GM12878 (cell line): ENCODE data around the gene SMARCC2. TPM values are rescaled to one million over a fixed set of nuclear protein-coding genes. Genes with fewer than 3 reads are reported as not detected.

Experiments used
- ATAC-seq: fragments of 200-7000 bp; cut with Tn5 transposase; 3 replicates; pipeline ENCODE4 v1.9.1; 2020; ENCODE audit warnings: mild to moderate bottlenecking, moderate library complexity
- BruUV-seq: library from RNA; stranded (reverse); fragments of 400-500 nt; replicated peaks from 2 replicates; lab custom pipeline; 2021; lab: Mats Ljungman, UMichigan
- CTCF ChIA-PET: fragments of 300-600 bp; sonication (Branson Sonifier 250); formaldehyde crosslinking; extraction: SDS; loops from one replicate; lab custom pipeline; 2021; ENCODE audit warnings: inconsistent platforms; lab: Yijun Ruan, JAX
- POLR2A ChIA-PET: fragments of 350-600 bp; formaldehyde crosslinking; extraction: SDS; loops from one replicate; lab custom pipeline; 2021; ENCODE audit warnings: inconsistent platforms; lab: Charles Lee
- RAD21 ChIA-PET: fragments of 300-600 bp; sonication (Branson Sonifier 250); formaldehyde crosslinking; loops from one replicate; lab custom pipeline; 2023; ENCODE audit warnings: antibody characterized with exemption; ENCODE audit not compliant: unreplicated experiment; lab: Charles Lee
- SMC1A ChIA-PET: fragments of 300-600 bp; sonication (Branson Sonifier 250); formaldehyde crosslinking; loops from one replicate; lab custom pipeline; 2023; ENCODE audit not compliant: unreplicated experiment, uncharacterized antibody; lab: Charles Lee
- DNase-seq: peaks from one replicate; pipeline ENCODE4 v3.0.0-alpha.2; 2011; ENCODE audit warnings: low read depth, low spot score
- FAIRE-seq: peaks from 3 replicates; lab custom pipeline; 2011; peaks lifted over from hg19 to GRCh38; lab: Jason Lieb, UNC
- H2AFZ ChIP-seq: 2 replicates; pipeline ENCODE4 v1.6.0; 2011; ENCODE audit warnings: low read depth, low read length, control low read depth; ENCODE audit not compliant: control insufficient read depth
- H3K27ac ChIP-seq: 2 replicates; pipeline ENCODE4 v1.5.1; 2011; ENCODE audit warnings: control low read depth; ENCODE audit not compliant: control insufficient read depth, insufficient read depth
- H3K27me3 ChIP-seq, 2 experiments: replicated peaks in 1 of 2; 2 replicates each; pipeline versions ENCODE4 v1.6.0 to v1.6.1; 2011; ENCODE audit warnings: low read length in 1 of 2; ENCODE audit not compliant: control insufficient read depth in 2 of 2, insufficient read depth in 2 of 2
- H3K36me3 ChIP-seq, 2 experiments: 2 replicates each; pipeline ENCODE4 v1.5.1; 2011; ENCODE audit warnings: low read length in 1 of 2; ENCODE audit not compliant: control insufficient read depth in 2 of 2, insufficient read depth in 2 of 2
- H3K4me1 ChIP-seq: 2 replicates; pipeline ENCODE4 v1.6.1; 2011; ENCODE audit warnings: mild to moderate bottlenecking, low read length, moderate library complexity, mixed read lengths; ENCODE audit not compliant: control insufficient read depth, insufficient read depth
- H3K4me2 ChIP-seq: 2 replicates; pipeline ENCODE4 v1.6.0; 2011; ENCODE audit warnings: control low read depth; ENCODE audit not compliant: control insufficient read depth, insufficient read depth
- H3K4me3 ChIP-seq: fragments of 200-600 bp; sonication (generic); 2 replicates; pipeline ENCODE4 v1.5.1; 2016
- H3K79me2 ChIP-seq: 2 replicates; pipeline ENCODE4 v1.6.0; 2011; ENCODE audit warnings: low read length; ENCODE audit not compliant: control insufficient read depth, insufficient read depth
- H3K9ac ChIP-seq: 2 replicates; pipeline ENCODE4 v1.8.0; 2011; ENCODE audit warnings: low read length, control low read depth, mixed read lengths; ENCODE audit not compliant: control insufficient read depth, insufficient read depth
- H3K9me3 ChIP-seq: replicated peaks from 3 replicates; pipeline ENCODE4 v1.5.1; 2011; ENCODE audit warnings: mild to moderate bottlenecking, low read length; ENCODE audit not compliant: control insufficient read depth, insufficient read depth
- H4K20me1 ChIP-seq: 2 replicates; pipeline ENCODE4 v1.6.0; 2011; ENCODE audit not compliant: control insufficient read depth, insufficient read depth
- ATF7 ChIP-seq: fragments of 450-650 bp; IDR thresholded peaks from 2 replicates; pipeline ENCODE4 v1.6.1; 2016; ENCODE audit warnings: low read depth, mild to moderate bottlenecking
- HDAC2 ChIP-seq: fragments of 200-600 bp; sonication (generic); IDR thresholded peaks from 2 replicates; pipeline ENCODE4 v1.6.1; 2017
- NFYA ChIP-seq: IDR thresholded peaks from 2 replicates; pipeline ENCODE4 v1.6.1; 2011; ENCODE audit warnings: low read depth, mild to moderate bottlenecking, low read length, improper control_type of control experiment, borderline replicate concordance
- SPI1 ChIP-seq: IDR thresholded peaks from 2 replicates; pipeline ENCODE4 v1.6.1; 2011; ENCODE audit warnings: low read depth, mild to moderate bottlenecking, low read length, moderate library complexity, borderline replicate concordance; ENCODE audit not compliant: insufficient read depth
- ZNF207 ChIP-seq: fragments of 450-650 bp; IDR thresholded peaks from 2 replicates; pipeline ENCODE4 v1.6.1; 2014; ENCODE audit warnings: antibody characterized with exemption, mild to moderate bottlenecking, borderline replicate concordance
- ZNF384 ChIP-seq: IDR thresholded peaks from 2 replicates; pipeline ENCODE4 v1.6.1; 2012; ENCODE audit warnings: low read depth, mild to moderate bottlenecking, low read length, improper control_type of control experiment, borderline replicate concordance
- WGBS: methylation state at CpG from one replicate; pipeline ENCODE4 v1.1.6; 2016; ENCODE audit warnings: low lambda C conversion rate; ENCODE audit not compliant: insufficient replicate concordance, insufficient coverage; ENCODE audit errors: missing lambda C conversion rate; 5-methylcytosine and 5-hydroxymethylcytosine counted together
- in situ Hi-C: fragments of 300-500 bp; cut with MboI; formaldehyde crosslinking; loops from 9 replicates; pipeline ENCODE4 v1.14.3; 2018; ENCODE audit warnings: mixed read lengths
- intact Hi-C: fragments of 100-400 bp; cut with micrococcal nuclease; formaldehyde crosslinking; loops from one replicate; pipeline ENCODE4 v1.14.2; 2022; ENCODE audit not compliant: unreplicated experiment
- polyA plus RNA-seq, 11 experiments: library from polyadenylated mRNA; depleted of rRNA in 4 of 11; unstranded in 6 of 11; stranded (reverse) in 5 of 11; fragments of >200 nt; fragmentation: Nextera tagmentation in 4 of 11; fragmentation: Illumina TruSeq in 1 of 11; extraction: Ambion mirVana in 4 of 11; extraction: Trizol in 1 of 11; gene quantifications; 1 replicate in 1 of 11; 2 replicates in 10 of 11; pipeline versions ENCODE4 v1.2.1 to v1.2.3, GENCODE V29; 2011 to 2016; ENCODE audit warnings: inconsistent platforms in 2 of 11, missing spikeins in 2 of 11, low read depth in 1 of 11
- total RNA-seq, 4 experiments: library from RNA; depleted of rRNA in 3 of 4; stranded (reverse); fragments of >200 nt in 3 of 4; fragmentation: Illumina TruSeq in 1 of 4; extraction: Trizol in 1 of 4; gene quantifications; 2 replicates each; pipeline versions ENCODE4 v1.2.1 to v1.2.3, GENCODE V29; 2013 to 2021

SMARCC2 gene
- total and polyA plus RNA-seq, 10 of the 15 experiments (the other 5 are each of a cell fraction or from before 2014, with no cell fraction given) = 13.6 to 71.2 (median 42.3) TPM

GRCh38 chr12:56220611-56221231, 31.4 kb upstream of the SMARCC2 start:
- peak overlapping the region; percentile 96 for H3K27ac ChIP-seq
- TF ChIP-seq ZNF207 (no peak), HDAC2 (no peak), ATF7 (0 out of 2 replicates have a peak, but pooled peaks have one; percentile 13), ZNF384 (peak; percentile 64), NFYA (no peak), SPI1 (0 out of 2 replicates have a peak, but pooled peaks have one; percentile 20)
- TF ChIP-seq, all 136 proteins: peak for 3
- H3K4me2 ChIP-seq = peak overlapping the region; percentile 96
- no TSS peak for BruUV-seq
- H4K20me1 ChIP-seq = no peaks in the 10 kb centered on the region
- FAIRE-seq = no peak
- in situ Hi-C loops (no loop called here), intact Hi-C loops (no loop called here)
- H2AFZ ChIP-seq = no peak overlapping the region
- ChIA-PET POLR2A (interaction anchor here (0.6 to 4.0 kb wide), 18 partner anchors 13 to 403 kb away, joined by 3 to 68 read pairs (median 6); partner anchors contain the start of genes COQ10A, DNAJC14, ESYT1 and RPL41), SMC1A (interaction anchor here (0.7 to 3.4 kb wide), 11 partner anchors 11 to 295 kb away, joined by 3 to 33 read pairs (median 9); partner anchors contain the start of genes CNPY2, SMARCC2 and ZC3H10), CTCF (interaction anchor here (0.7 to 4.2 kb wide), 12 partner anchors 12 to 241 kb away, joined by 3 to 107 read pairs (median 5); partner anchors contain the start of genes ESYT1, SMARCC2, STAT2 and ZC3H10), RAD21 (interaction anchor here (1.2 to 3.5 kb wide), 10 partner anchors 15 to 483 kb away, joined by 3 to 41 read pairs (median 10); partner anchors contain the start of genes ANKRD52, ESYT1, MYL6 and SMARCC2)
- peak; percentile 30 for DNase-seq
- peak overlapping the region; percentile 95 for H3K9ac ChIP-seq
- no peaks in the 10 kb centered on the region; a peak in 1 of 4 replicates for H3K36me3 ChIP-seq
- H3K4me3 ChIP-seq = peak overlapping the region; percentile 91
- ATAC-seq = peak; percentile 2
- H3K4me1 ChIP-seq = 0 out of 2 replicates have a peak, but pooled peaks cover 3% of the 10 kb centered on the region
- WGBS = under 1% methylated on average over 10 of the region's 10 CpGs
- H3K27me3 ChIP-seq = no peaks in the 10 kb centered on the region
- peaks cover 30% of the 10 kb centered on the region for H3K79me2 ChIP-seq
- H3K9me3 ChIP-seq = no peaks in the 10 kb centered on the region; the same call in 2 of the 3 replicates
